ENCODE data around the gene ZBTB20.

ZBTB20 gene

DNA sequence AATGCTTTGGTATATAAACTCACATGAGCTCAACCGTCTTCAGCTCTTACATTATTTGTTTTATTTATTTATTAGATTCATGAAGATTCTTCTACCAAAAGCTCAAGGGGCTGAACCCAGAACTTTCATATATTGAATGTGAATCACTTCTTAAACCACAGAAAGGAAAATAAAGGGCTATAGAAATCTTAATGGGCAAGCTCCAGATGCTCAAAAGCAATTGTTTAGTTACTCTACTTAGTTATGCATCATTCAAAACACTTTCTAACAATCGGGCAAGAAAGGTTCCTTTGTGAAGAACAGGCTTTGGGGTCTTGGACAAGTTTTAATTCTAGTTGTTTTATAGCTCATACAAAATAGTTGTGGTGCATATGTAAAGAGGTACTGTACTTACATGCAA, 473.1 kb downstream of the ZBTB20 start:
- DNase-seq (ENCODE audit: low read depth in 2 of 2): no peak

DNA sequence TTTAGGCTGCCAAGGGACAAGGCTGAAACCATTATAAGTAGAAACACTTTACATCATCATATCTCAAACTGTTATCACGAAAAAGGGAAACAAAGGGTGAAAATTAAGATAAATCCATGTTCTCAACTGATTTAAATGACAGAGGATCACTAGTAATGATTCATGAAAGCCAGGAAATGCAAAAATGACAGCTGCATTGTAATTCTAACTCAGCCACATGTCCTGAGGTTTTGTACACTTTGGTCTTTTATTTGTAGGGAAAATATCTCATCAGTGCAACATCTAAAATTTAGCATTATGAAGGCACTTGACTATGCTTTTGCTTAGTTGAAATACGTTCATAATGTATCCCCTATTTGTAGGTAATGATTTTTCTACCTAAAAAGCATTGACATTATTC, 473.6 kb downstream of the ZBTB20 start:
- DNase-seq (ENCODE audit: low read depth in 2 of 2): no peak

DNA sequence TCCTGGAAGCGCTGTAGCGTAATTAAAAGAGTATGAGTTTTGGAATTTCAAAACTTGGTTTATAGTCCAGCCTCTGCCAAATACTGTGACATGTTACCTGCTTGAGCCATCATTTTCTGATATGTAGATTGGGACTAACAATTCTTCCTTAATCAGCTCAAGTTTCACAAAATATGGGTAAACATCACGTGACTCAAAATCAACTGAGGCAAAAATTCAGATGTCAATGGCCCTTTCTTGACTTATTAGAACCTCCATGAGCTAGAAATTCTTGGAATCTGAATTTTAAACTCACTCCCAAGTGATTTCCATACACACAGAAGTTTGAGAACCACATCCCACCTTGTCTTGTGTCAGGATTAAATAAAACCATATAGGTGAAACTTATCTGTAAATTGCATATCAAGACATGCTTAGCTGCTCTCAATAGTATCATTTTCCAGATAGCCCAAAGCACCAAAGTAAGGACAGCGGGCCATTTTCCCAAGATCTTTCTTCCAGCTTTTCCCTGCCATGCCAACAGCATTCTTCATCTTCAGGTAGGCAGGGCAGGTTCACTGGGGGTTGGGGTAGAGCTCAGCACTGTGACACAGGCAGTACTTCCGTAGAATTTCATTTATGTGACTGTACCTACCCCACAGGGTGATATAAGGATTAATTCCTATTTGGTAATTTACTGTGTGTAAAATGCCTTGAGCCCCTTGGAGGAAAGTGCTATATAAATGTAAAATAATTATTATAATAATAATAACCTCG, 474.2 kb downstream of the ZBTB20 start:
- no peak for DNase-seq (ENCODE audit: low read depth in 2 of 2)

DNA sequence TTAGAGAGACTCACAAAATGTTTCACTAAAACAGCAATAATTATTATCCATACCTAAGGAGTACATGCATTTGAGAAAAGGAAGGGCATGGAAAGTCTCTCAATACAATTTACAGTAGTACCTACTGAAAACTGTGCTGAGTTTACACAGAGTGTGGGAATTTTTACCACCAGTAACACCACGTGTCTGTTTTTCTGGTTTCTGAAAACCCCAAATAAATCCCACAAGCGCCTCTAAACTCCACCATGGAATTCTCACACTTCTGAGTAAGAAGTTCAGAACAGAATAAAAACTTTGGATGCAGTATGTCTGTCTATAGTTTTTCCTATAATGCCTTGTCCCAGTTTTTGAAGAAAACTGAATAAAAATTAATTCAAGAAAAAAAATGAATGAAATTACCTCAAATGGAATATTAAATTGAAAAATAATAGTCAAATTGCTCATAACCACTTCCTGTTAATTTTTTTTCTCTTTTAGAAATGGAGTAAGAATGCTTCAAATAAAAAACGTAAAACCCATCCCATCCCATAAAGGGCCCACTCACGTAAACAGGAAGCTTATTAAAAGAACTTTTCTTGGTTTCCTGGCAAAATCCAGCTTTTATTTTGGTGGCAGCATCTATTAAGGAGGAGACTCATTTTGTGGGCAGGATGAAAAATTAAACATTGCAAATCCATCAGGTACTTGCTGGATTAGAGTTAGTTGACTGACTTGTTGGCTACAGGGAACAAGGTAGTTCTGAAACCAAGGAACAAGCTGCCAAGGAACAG, 475.2 kb downstream of the ZBTB20 start:
- no peak for DNase-seq (ENCODE audit: low read depth in 2 of 2)

DNA sequence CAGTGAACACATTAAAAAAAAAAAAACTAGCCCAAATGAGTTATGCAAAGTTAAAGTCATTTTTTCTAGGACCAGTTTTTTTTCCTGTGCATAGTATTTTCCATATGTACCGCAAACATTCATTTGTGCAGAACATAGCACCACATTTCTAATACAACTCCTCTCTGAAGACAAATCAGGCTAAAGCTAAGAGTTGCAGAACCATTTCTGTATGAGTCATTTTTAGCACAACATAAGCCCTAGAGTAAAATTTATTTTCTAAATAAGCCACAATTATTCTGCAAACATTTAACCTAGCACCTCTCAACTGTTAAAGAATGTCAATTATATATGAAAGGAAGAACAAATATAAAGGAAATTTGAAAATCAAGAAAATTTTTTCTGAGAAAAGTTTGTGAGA, 477.5 kb downstream of the ZBTB20 start:
- DNase-seq (ENCODE audit: low read depth in 2 of 2): no peak

DNA sequence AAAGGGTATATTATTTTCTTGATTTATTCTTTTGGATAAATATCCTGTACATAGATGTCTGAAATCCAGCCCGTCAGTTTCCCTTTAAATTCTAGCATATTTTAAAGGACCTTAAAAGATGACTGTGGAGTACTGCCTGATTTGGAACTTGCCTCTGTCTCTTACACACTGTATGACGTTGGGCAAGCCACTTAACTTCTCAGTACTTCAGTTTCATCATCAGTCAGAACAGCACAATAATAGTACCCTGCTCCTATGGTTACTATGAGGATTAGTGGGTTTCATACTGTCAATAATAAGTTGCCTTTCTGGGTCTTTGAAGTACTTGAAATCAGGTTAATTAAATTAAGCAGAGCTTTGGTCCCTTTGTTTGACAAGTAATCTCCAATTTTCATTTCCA, 479.0 kb downstream of the ZBTB20 start:
- no peak for DNase-seq (ENCODE audit: low read depth in 2 of 2)

DNA sequence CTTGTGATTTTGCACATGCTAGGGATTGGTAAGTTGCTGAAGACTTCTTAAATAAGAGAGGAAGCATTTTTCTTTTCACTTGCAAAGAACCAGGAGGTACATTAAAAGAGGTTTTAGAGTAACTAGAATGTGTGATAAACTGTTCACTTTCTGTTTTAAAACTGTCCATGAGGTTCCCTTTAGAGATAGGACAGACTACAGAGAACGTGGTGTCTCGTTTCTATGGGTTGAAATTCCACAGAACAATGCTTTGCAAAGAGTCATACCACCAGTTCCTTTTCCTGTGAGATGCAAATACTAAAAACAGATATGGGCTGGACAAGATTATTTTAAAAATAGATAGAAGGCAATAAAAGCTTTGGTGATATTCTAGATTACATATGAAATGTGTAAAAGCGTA, 480.5 kb downstream of the ZBTB20 start:
- no peak for DNase-seq (ENCODE audit: low read depth in 2 of 2)

DNA sequence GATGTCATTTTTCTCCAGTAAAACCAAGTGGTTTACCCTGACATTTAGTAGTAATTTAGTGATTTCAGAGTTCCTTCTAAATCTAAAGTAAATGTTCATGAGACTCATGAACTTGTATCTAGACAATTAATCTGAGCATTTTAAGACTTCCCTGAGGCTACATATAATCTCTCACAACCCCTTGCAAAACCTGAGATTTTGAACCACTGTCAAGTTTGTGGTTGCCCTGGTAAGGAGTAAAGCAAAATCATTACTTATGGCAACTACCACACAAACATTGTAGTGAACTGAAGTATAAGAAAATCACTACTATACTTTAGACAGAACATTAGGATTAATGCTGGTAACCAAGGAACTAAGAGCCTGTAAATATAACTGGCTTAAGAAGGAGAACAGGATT, 483.1 kb downstream of the ZBTB20 start:
- DNase-seq (ENCODE audit: low read depth in 2 of 2): no peak

DNA sequence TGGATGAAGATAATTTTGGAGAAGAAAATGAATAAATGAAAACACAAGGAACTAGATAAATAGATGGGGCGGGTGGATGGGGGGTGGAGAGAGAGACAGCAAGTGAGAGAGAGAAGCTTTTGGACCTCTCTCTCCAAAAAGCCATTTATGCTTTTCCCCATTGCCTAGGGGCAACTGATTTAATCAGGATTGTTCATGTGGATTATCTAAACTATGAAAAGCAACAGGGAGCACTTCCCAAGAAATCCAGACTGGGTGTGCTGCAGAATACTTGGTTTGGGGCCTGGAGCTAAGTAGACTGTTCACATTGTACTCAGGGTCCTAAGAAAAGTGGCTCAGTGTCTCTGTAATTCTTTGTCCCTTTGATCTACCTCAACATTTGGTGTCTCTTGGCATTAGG, 486.3 kb downstream of the ZBTB20 start:
- no peak for DNase-seq (ENCODE audit: low read depth in 2 of 2)

DNA sequence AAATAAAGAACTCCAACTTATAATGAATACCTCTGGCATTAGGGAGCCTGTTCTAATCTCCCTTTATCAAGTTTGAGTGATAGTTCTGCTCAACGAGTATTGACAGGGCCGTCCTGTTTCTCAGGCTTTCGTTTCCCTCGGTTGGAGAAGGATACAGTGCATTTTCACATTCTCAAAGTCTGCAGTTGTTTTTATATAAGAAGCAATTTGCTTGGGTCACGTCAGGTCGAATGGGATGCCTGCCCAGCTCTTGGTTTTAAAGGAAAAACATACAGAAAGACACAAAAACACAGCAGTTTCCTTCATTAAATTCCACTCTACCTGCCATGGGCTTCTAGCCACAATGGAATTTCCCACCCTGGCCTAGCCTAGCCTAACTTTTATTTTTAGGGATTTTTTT, 487.0 kb downstream of the ZBTB20 start:
- peak; percentile 38 to 39 for DNase-seq (ENCODE audit: low read depth in 2 of 2)

DNA sequence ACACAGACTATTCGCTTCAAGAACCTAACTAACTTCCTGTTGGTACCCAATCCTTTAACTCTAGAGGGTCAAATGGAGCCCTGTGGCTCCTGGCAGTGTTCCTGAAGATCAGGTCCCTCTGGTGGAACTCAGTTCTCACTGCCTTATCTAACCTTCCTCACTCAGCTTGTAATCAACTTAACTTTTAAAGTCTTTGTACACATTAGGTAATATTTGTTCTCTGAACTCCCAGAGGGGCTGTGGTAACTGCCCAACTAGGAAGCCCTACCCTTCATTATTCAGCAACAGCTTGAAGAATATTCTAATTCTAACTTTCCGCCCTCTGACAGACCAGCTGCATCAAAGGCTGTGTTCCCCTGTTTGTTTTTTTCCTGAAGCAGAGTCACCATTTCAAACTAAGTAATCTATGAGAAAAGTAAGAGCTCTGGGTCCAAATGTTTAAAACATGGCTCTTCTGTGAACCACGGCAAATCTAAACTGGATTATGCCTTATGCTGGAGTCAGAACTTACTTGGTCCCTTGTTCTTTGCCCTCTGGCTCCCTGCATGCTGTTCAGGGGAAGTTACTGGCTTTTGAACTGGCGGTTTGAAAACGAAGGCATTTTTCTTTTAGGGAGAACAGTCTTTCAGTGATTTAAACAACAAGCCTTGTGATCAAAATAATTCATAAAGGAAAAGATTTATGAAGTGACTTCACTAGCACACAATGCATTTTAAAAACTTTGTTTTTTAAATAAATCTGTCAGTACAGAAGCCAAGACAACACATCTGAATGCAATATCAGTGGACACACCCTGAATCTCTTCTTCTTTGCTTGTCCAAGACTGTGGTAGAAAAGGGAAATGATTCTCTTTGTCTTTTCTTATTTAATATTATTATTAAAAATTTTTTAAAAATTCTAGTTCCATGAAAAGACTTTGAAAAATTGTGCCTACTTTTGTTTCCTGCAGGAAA, 487.7 kb downstream of the ZBTB20 start:
- DNase-seq (ENCODE audit: low read depth in 2 of 2): no peak

DNA sequence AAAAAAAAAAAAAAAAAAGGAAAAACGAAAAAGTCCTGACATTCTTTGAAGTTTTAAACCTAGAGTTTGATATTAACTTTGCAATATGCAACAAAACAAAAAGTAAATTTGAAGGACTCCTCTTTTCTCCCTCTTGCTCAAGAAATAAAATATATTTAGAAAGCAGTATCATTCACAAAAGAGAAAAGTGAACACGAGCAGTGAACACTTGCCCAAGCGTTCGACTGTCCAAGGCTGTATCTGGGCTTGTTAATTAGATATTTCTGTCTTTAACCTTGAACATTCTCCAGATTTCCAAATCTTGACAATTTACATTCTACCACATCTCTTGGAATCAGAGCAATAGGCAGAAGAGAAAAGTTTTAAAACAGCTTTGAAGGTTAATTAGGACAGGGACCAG, 495.5 kb downstream of the ZBTB20 start:
- DNase-seq (ENCODE audit: low read depth in 2 of 2): no peak

DNA sequence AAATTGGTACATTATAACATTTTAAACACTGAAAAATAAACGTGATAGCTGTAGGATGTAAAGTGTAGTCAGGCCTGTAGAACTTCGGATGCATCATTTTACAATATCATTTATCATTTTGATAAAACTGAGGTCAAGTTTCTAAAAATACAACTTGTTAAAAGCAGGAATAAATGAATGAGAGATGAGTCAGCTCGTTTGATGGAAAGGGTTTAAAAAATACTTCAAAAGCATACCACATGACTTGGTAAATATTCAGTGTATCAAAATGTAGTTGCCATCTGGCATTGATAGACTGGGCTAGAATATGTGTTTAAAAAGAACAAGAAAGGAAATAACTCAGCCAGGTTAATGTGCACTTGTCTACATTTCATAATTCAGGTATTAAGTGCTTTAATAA, 496.3 kb downstream of the ZBTB20 start:
- peak; percentile 38 to 49 for DNase-seq (ENCODE audit: low read depth in 2 of 2)

DNA sequence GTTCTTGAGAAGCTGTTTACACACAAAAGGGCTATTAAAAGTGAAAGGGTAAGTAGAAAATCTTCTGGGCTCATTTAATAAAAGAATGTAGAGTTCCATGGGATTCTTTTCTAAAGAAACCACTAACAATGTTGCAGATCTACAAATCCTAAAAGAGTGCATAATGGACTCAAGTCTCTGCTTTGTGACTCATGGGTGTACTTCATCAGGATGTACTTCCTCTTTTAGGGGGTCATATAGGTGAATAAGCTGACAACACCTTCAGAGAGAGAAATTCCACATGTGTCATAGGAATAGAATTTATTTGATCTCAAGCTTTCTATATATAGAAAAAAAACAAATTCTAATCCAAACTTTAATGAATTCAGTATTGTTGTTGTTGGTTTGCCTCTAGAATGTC, 497.8 kb downstream of the ZBTB20 start:
- DNase-seq (ENCODE audit: low read depth in 2 of 2): no peak

DNA sequence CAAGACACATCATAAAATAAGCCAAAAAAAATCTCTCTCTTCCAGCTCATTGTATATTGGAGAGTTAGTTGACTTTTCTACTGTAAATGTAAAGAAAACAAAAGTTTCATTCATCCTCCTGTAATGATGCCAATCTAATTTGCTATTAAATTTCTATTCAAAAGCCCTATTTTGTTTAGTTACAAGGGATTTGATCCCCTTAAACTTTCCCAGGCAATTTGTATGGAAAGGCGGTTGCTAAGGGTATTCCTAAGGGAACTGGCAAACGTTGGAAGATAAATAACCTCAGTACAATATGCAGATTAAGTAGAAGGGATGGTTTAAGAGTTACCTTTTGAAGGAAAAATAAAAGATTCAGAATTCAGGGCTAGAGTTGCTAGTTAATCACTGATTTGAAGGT, 500.6 kb downstream of the ZBTB20 start:
- no peak for DNase-seq (ENCODE audit: low read depth in 2 of 2)

DNA sequence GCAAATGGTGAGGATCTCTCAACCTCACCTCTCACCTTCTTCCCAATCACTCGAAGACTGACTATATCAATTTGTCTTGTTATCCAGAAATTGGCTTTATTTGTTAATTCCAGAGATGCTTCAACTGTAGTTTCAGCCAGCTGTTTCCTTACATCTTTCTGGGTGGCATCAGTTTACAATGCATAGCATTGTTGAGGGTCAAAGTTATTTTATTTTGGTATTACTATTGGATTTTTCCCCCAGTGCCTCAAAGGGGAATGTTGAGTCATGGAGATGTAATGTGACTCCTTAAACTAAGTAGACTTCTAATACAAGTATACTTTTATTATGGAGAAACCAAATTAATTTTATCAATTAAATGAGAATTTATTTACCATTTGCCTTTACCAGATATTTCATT, 501.7 kb downstream of the ZBTB20 start:
- no peak for DNase-seq (ENCODE audit: low read depth in 2 of 2)

DNA sequence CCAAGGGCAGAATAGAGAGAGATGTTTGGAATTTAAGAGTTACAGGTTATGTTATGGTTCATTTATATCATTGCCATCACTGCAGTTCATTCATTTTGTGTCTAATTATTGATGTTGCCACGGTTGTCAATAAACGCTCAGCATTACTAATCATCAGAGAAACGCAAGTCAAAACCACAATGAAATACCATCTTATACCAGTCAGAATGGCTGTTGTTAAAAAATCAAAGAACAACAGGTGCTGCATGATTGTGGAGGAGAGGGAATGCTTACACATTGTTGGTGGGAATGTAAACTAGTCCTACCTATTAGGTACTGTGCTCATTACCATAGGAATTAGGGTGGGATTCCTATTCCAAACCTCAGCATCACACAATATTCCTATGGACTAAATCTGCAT, 502.7 kb downstream of the ZBTB20 start:
- DNase-seq (ENCODE audit: low read depth in 2 of 2): no peak

DNA sequence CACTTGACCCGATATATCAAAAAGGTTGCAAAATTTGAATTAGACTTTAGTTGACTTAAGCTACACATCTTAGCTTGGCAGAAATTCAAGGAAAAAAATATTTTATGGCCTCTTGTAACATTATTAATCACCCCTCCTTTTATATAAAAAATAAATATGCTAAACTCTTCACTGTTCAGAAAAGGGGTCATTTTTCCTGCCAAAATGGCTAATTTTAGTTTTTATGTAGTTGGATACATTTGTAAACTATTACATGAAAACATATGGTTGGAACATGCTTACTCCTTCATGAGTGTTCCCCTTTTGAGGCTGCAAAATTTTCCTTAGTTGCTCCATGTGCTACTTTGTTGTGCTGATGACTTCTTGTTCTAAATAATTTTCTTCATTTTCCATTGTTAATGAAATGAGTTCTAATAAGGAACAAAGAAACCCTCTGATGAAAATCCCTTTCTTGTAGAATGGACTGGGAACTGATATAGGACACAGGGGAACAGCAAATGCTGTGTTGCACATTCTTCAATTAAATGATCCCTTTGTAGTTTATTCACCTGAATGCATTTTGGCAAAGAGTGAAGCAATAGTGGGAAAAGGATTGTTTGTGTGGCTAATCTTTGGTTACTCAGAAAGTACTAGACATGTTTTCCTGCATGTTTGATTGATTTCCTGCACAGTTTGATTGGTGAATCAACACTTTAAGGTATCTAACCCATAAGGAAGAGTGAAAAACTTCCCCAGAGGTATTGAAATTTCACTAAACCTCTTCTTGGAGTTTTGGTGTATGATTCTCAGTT, 503.9 kb downstream of the ZBTB20 start:
- DNase-seq (ENCODE audit: low read depth in 2 of 2): no peak

DNA sequence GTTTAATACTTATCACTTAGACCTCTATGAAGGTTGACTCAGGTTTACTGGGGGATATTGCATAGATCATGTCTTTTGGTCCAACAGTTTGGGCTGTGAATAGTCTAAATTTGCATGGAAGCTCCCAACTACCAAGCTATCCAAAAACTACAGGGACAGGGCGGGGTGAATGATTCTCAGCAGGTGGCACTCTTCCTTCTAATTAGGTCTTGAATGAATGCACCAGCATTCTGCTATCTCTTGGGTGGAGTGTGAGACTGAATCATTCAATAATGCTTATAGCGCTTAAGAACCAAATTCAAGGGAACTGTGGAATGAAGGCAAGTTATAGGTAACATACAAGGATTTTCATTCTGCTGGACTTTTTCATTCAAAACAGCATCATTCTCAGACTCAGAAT, 507.0 kb downstream of the ZBTB20 start:
- DNase-seq (ENCODE audit: low read depth in 2 of 2): no peak

DNA sequence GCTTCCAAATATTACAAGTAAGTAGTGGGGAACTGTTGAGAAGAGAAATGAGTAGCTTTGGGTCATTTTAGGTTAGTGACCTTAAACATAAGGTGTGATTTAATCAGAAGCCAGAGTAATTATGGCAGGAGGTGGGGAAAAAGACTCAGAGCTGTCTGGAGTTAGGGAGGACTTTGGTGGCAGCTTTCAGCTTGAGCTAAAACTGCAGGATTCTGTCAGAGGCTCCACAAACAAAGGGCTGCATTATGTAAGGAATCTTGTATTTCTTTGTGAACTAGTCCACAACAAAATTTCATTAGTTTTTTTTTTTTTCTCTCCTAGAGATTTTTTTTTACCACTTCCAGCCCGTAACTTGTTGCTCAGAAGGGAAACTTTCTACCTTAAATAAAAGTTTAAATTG, 507.9 kb downstream of the ZBTB20 start:
- DNase-seq (ENCODE audit: low read depth in 2 of 2): no peak

DNA sequence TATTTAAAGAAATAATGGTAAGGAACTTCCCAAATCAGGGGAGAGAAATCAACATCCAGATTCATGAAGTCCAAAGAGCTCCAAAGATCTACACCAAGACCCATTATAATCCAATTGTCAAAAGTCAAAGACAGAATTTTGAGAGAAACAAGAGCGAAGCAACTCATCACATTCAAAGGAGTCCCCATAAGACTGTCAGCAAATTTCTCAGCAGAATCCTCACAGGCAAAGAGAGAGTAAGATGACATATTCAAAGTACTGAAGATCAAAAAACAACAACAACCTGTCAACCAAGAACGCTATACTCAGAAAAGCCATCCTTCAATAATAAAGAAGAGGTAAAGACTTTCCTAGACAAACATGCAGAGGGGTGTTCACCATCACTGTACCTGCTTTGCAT, 511.2 kb downstream of the ZBTB20 start:
- DNase-seq (ENCODE audit: low read depth in 2 of 2): no peak

DNA sequence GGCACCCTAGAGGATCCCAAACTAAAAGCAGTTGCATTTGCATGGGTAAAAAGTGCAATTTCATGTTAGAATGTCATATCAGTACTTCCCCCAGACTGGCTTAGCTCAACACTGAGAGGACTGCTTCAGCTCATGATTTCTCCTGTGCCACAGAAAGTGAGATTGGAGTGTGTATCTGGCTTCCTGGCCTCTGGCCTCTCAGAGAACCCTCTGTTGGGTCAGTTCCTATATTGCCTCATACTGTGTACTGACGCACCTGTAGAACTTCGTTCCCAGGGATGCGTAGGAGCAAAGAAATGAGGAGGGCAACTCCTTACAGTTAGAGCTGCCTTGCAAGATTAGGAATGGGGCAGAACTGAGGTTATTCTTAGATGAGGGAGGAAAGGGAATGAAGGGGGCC, 512.5 kb downstream of the ZBTB20 start:
- DNase-seq (ENCODE audit: low read depth in 2 of 2): no peak
